ENCODE data around the gene NPY4R. TPM values are rescaled to one million over a fixed set of nuclear protein-coding genes. Genes with fewer than 3 reads are reported as not detected.
"Not testable (repeated sequence)": the region's sequence is repeated elsewhere in the genome, so short reads cannot be mapped to it uniquely, and the experiment has no call there.

Gene NPY4R
- total RNA-seq, 1 donor from 2014 or later, result 0.48 TPM

DNA sequence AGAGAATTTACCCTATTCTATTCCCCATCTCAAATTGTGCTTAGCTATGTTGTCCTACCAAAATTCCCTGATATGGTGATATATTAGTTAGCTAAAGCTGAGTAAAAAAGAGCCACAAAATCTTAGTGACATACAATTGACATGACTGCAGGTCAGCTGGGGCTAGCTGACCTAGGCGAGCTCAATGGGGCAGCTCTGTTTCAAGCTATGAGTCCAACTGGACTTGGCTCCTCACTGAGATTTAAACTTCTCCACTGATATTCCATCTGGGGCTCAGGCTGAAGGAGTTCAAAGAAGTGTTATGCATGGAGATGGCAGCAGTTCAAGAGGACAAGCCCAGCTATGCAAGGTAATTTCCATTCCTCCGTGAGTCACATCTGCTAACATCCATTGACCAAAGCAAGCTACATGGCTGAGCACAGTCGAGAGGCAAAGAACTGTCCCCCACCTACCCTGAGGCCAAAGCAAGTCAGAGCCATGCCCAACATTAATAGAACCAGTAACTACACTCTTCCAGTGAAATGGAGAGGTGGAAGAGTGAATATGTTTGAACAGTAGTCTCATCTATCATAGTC, 9.1 kb upstream of the NPY4R start:
- H3K79me2 ChIP-seq (ENCODE audit: insufficient read depth, low read length); H3K27ac Mint-ChIP-seq (ENCODE audit: unreplicated experiment); H3K36me3 ChIP-seq (ENCODE audit: insufficient read depth, low read length); H3K27ac ChIP-seq (ENCODE audit: low read depth, low read length); H3K4me3 Mint-ChIP-seq (ENCODE audit: unreplicated experiment); H4K20me1 ChIP-seq (ENCODE audit: insufficient read depth, low read length); DNase-seq (ENCODE audit: low read depth); H3K9me3 ChIP-seq (ENCODE audit: insufficient read depth, low read depth, low read length); H3K9me3 Mint-ChIP-seq (ENCODE audit: unreplicated experiment); H3K36me3 Mint-ChIP-seq (ENCODE audit: low read depth, unreplicated experiment); H3K4me1 ChIP-seq (ENCODE audit: insufficient read depth, low read length); H3K4me1 Mint-ChIP-seq (ENCODE audit: low read depth, unreplicated experiment); H3K27me3 ChIP-seq (ENCODE audit: insufficient read depth, low read length); H3K27me3 Mint-ChIP-seq (ENCODE audit: low read depth, unreplicated experiment); H3K4me3 ChIP-seq (ENCODE audit: insufficient read depth, low read depth, low read length); H3K4me2 ChIP-seq (ENCODE audit: low read length); H2AFZ ChIP-seq (ENCODE audit: low read depth, low read length); H3K9ac ChIP-seq (ENCODE audit: low read length): not testable (repeated sequence)
- peak; percentile 5 for FAIRE-seq

DNA sequence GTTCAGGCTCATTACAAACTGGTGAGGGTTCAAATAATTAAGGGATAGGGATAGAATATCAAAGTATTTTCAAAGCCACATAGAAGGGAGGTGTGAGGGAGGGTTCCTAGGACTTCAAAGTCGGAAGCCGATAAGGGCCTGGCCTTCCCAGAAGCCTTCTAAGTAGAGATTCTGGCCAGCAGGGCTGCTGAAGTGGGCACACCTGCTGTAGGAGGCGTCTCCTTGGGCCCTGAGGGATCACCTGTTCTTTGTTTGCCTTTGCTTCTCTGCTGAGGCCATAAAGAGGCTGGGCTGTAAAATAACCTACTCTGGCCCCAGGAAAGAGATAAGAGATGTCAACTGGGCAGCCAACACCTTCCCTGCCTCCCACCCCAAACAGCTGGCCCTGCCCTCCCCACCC, 8.0 kb upstream of the NPY4R start:
- not testable (repeated sequence) for H3K4me1 ChIP-seq (ENCODE audit: insufficient read depth, low read length); H3K79me2 ChIP-seq (ENCODE audit: insufficient read depth, low read length); H3K9ac ChIP-seq (ENCODE audit: low read length); H3K27me3 Mint-ChIP-seq (ENCODE audit: low read depth, unreplicated experiment); H2AFZ ChIP-seq (ENCODE audit: low read depth, low read length); H3K9me3 Mint-ChIP-seq (ENCODE audit: unreplicated experiment); H3K4me2 ChIP-seq (ENCODE audit: low read length); H3K9me3 ChIP-seq (ENCODE audit: insufficient read depth, low read depth, low read length); H3K27ac ChIP-seq (ENCODE audit: low read depth, low read length); H3K4me3 ChIP-seq (ENCODE audit: insufficient read depth, low read depth, low read length); H3K36me3 ChIP-seq (ENCODE audit: insufficient read depth, low read length); H3K4me3 Mint-ChIP-seq (ENCODE audit: unreplicated experiment); H4K20me1 ChIP-seq (ENCODE audit: insufficient read depth, low read length); FAIRE-seq; DNase-seq (ENCODE audit: low read depth); H3K27me3 ChIP-seq (ENCODE audit: insufficient read depth, low read length); H3K4me1 Mint-ChIP-seq (ENCODE audit: low read depth, unreplicated experiment); H3K27ac Mint-ChIP-seq (ENCODE audit: unreplicated experiment); H3K36me3 Mint-ChIP-seq (ENCODE audit: low read depth, unreplicated experiment)

DNA sequence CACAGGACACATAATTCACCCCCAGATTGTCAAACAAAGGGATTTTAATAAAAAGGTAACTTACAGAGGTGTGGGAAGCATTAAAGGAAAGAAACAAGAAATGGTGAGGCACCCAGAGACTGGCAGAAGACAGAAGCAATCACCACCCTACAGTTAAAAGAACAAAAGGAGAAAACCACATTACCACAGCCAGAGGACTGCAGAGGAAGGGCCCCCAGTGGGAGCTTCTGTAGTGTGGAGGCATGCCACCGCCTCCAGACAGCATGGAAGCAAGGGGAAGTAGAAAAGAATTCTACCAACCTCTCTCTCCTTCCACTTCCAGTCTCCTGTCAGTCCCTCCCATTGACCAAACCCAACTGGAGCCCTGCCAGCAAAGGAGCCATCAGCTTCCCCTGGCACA, 4.4 kb upstream of the NPY4R start:
- H3K27me3 Mint-ChIP-seq (ENCODE audit: low read depth, unreplicated experiment); H3K4me3 Mint-ChIP-seq (ENCODE audit: unreplicated experiment); H3K27me3 ChIP-seq (ENCODE audit: insufficient read depth, low read length); H3K79me2 ChIP-seq (ENCODE audit: insufficient read depth, low read length); H3K4me3 ChIP-seq (ENCODE audit: insufficient read depth, low read depth, low read length); H4K20me1 ChIP-seq (ENCODE audit: insufficient read depth, low read length); H3K4me1 Mint-ChIP-seq (ENCODE audit: low read depth, unreplicated experiment); H3K4me2 ChIP-seq (ENCODE audit: low read length); H3K9ac ChIP-seq (ENCODE audit: low read length); H2AFZ ChIP-seq (ENCODE audit: low read depth, low read length); H3K27ac Mint-ChIP-seq (ENCODE audit: unreplicated experiment); DNase-seq (ENCODE audit: low read depth); H3K36me3 Mint-ChIP-seq (ENCODE audit: low read depth, unreplicated experiment); H3K36me3 ChIP-seq (ENCODE audit: insufficient read depth, low read length); H3K4me1 ChIP-seq (ENCODE audit: insufficient read depth, low read length); H3K9me3 Mint-ChIP-seq (ENCODE audit: unreplicated experiment); H3K9me3 ChIP-seq (ENCODE audit: insufficient read depth, low read depth, low read length); H3K27ac ChIP-seq (ENCODE audit: low read depth, low read length); FAIRE-seq: not testable (repeated sequence)

DNA sequence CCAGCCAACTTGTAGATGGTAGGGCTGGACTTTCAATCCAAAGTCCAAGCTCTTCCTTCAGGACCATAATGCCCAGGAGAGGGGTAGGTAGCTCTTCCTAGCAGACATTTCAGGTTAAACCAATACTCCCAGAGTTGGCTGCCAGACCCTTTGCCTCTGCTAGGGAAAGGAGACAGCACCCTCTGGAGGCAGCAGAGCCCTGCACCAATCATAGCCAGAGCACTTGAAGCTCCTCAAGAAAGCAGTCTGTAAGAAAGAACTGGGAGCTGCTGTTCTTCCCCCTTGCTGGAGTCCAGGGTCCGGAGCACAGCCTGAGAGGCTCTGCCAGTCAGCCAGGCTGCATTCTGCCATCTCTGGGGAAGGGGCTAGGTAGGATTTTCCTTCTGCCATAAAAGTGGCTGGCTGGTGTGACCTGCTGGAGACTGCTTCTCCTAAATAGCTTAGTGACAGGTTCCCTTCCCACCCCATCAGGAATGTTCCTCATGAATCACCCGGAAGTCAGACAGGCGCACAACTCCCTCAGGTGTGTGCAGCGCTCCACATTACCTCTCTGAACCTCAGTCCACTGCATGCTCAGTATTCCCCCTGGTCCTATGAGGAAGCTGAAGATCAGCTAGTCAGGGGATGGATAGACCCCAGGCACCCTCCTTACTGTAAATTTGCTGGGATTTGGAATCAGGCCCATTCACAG, 2.5 kb upstream of the NPY4R start:
- not testable (repeated sequence) for H3K79me2 ChIP-seq (ENCODE audit: insufficient read depth, low read length); H3K4me3 Mint-ChIP-seq (ENCODE audit: unreplicated experiment); H3K9me3 ChIP-seq (ENCODE audit: insufficient read depth, low read depth, low read length); H3K9me3 Mint-ChIP-seq (ENCODE audit: unreplicated experiment); H3K4me1 Mint-ChIP-seq (ENCODE audit: low read depth, unreplicated experiment); H3K27ac ChIP-seq (ENCODE audit: low read depth, low read length); H3K4me3 ChIP-seq (ENCODE audit: insufficient read depth, low read depth, low read length); H2AFZ ChIP-seq (ENCODE audit: low read depth, low read length); H3K27me3 ChIP-seq (ENCODE audit: insufficient read depth, low read length); H3K36me3 Mint-ChIP-seq (ENCODE audit: low read depth, unreplicated experiment); H3K27me3 Mint-ChIP-seq (ENCODE audit: low read depth, unreplicated experiment); H3K36me3 ChIP-seq (ENCODE audit: insufficient read depth, low read length); H3K27ac Mint-ChIP-seq (ENCODE audit: unreplicated experiment); FAIRE-seq; H4K20me1 ChIP-seq (ENCODE audit: insufficient read depth, low read length); DNase-seq (ENCODE audit: low read depth); H3K9ac ChIP-seq (ENCODE audit: low read length); H3K4me2 ChIP-seq (ENCODE audit: low read length); H3K4me1 ChIP-seq (ENCODE audit: insufficient read depth, low read length)

DNA sequence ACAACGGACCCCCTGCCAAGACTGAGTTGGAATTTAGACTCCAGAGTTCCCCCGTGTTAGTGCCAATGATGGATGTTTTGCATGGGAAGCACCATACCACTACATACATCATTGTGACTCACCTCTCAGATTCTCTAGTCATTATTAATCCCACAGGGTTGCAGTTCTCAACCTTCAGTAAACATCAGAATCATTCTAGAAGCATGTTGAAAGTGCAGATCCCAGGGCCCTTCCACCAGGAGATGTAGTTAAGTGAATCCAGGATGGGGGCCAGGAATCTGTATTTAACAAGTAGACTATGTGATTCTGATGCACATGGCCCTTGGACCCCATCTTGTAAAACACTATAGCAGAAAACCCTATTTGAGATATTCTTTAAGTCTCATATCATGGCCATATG, 2.1 kb downstream of the NPY4R start:
- not testable (repeated sequence) for H3K9ac ChIP-seq (ENCODE audit: low read length); H4K20me1 ChIP-seq (ENCODE audit: insufficient read depth, low read length); H3K4me1 ChIP-seq (ENCODE audit: insufficient read depth, low read length); H3K4me3 ChIP-seq (ENCODE audit: insufficient read depth, low read depth, low read length); H3K36me3 Mint-ChIP-seq (ENCODE audit: low read depth, unreplicated experiment); H3K9me3 ChIP-seq (ENCODE audit: insufficient read depth, low read depth, low read length); H3K27me3 Mint-ChIP-seq (ENCODE audit: low read depth, unreplicated experiment); H3K36me3 ChIP-seq (ENCODE audit: insufficient read depth, low read length); H3K27me3 ChIP-seq (ENCODE audit: insufficient read depth, low read length); H3K9me3 Mint-ChIP-seq (ENCODE audit: unreplicated experiment); H3K4me1 Mint-ChIP-seq (ENCODE audit: low read depth, unreplicated experiment); H2AFZ ChIP-seq (ENCODE audit: low read depth, low read length); H3K4me3 Mint-ChIP-seq (ENCODE audit: unreplicated experiment); H3K27ac ChIP-seq (ENCODE audit: low read depth, low read length); H3K27ac Mint-ChIP-seq (ENCODE audit: unreplicated experiment); H3K79me2 ChIP-seq (ENCODE audit: insufficient read depth, low read length); H3K4me2 ChIP-seq (ENCODE audit: low read length)
- FAIRE-seq (peak; percentile 41), DNase-seq (ENCODE audit: low read depth) (peak; percentile 49)

DNA sequence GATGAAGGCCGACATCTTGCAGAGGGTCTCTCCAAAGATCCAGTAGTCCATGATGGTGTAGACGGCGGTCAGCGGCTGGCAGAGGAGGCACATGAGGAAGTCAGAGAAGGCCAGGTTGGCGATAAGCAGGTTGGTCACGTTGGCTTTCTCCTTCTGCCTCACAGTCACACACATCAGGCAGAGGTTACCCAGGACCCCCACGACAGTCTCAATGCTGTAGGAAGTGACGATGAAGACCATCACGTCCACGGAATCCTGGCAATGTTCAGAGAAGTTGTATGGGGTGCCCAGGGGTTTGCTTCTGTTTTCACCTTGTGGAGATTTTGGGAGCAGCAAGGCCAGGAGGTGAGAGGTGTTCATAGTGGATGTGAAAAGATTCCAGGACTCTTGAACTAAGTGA, 3.5 kb downstream of the NPY4R start:
- H3K27ac Mint-ChIP-seq (ENCODE audit: unreplicated experiment); H3K9me3 ChIP-seq (ENCODE audit: insufficient read depth, low read depth, low read length); DNase-seq (ENCODE audit: low read depth); H3K27ac ChIP-seq (ENCODE audit: low read depth, low read length); H3K36me3 ChIP-seq (ENCODE audit: insufficient read depth, low read length); H3K9me3 Mint-ChIP-seq (ENCODE audit: unreplicated experiment); FAIRE-seq; H3K27me3 Mint-ChIP-seq (ENCODE audit: low read depth, unreplicated experiment); H3K4me3 ChIP-seq (ENCODE audit: insufficient read depth, low read depth, low read length); H3K4me2 ChIP-seq (ENCODE audit: low read length); H3K36me3 Mint-ChIP-seq (ENCODE audit: low read depth, unreplicated experiment); H3K79me2 ChIP-seq (ENCODE audit: insufficient read depth, low read length); H2AFZ ChIP-seq (ENCODE audit: low read depth, low read length); H3K27me3 ChIP-seq (ENCODE audit: insufficient read depth, low read length); H3K4me1 Mint-ChIP-seq (ENCODE audit: low read depth, unreplicated experiment); H3K4me1 ChIP-seq (ENCODE audit: insufficient read depth, low read length); H4K20me1 ChIP-seq (ENCODE audit: insufficient read depth, low read length); H3K9ac ChIP-seq (ENCODE audit: low read length); H3K4me3 Mint-ChIP-seq (ENCODE audit: unreplicated experiment): not testable (repeated sequence)

All from astrocyte (in vitro differentiated cells and primary cell).